ENCODE results near the gene AGPAT4.

DNA sequence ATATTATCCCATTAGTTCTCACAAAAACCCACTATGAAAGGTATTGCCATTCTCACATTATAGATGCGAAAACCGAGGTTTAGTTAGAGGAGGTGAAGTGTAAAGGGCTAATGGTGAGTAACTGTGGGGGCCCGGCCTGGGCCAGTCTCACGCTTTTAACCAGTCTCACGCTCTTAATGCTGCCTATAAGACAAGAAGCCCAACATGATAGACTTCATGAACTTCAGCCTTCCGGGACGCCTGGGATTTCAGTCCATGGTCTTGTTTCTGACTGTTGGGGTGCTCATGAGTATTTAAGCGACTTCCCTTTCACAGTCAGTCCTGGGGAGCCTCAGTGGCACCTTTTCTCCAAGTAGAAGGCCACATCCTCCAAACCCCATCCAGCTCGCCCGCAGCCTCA, 31.7 kb downstream of the AGPAT4 start:
- TF ChIP-seq, protein P1, sequence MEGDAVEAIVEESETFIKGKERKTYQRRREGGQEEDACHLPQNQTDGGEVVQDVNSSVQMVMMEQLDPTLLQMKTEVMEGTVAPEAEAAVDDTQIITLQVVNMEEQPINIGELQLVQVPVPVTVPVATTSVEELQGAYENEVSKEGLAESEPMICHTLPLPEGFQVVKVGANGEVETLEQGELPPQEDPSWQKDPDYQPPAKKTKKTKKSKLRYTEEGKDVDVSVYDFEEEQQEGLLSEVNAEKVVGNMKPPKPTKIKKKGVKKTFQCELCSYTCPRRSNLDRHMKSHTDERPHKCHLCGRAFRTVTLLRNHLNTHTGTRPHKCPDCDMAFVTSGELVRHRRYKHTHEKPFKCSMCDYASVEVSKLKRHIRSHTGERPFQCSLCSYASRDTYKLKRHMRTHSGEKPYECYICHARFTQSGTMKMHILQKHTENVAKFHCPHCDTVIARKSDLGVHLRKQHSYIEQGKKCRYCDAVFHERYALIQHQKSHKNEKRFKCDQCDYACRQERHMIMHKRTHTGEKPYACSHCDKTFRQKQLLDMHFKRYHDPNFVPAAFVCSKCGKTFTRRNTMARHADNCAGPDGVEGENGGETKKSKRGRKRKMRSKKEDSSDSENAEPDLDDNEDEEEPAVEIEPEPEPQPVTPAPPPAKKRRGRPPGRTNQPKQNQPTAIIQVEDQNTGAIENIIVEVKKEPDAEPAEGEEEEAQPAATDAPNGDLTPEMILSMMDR (IDR thresholded peaks at IDR 0.05; ENCODE audit: low read length), result no peak
- TF ChIP-seq EZH2 (IDR thresholded peaks at IDR 0.05; ENCODE audit: borderline replicate concordance, low read length), result no peak

All from OCI-LY1 (cell line).